RWPE2 (cell line): ENCODE results near the gene CASP12.
A peak's percentile ranks its signal among the peaks of the same experiment; 100 is the strongest.

ENCODE experiments used
- ATAC-seq: fragments of 200-7000 bp; cut with Tn5 transposase; 3 replicates; pipeline ENCODE4 v1.9.1; 2021; ENCODE audit warnings: low read depth
- DNase-seq: peaks from one replicate; pipeline ENCODE4 v3.0.0-alpha.2; 2020; ENCODE audit warnings: low spot score
- H3K27ac ChIP-seq: fragments of 450-650 bp; 2 replicates; pipeline ENCODE4 v1.5.1; 2017; ENCODE audit warnings: mild to moderate bottlenecking; ENCODE audit not compliant: poor library complexity, severe bottlenecking
- H3K27me3 ChIP-seq: fragments of 250-450 bp; sonication (Bioruptor Pico); 2 replicates; pipeline ENCODE4 v1.5.1; 2021; ENCODE audit warnings: mild to moderate bottlenecking, moderate library complexity; ENCODE audit not compliant: insufficient read depth, poor library complexity, severe bottlenecking
- H3K36me3 ChIP-seq: fragments of 250-450 bp; sonication (Bioruptor Pico); 2 replicates; pipeline ENCODE4 v1.5.1; 2020; ENCODE audit warnings: low read depth, mild to moderate bottlenecking, moderate library complexity
- H3K4me1 ChIP-seq: fragments of 250-450 bp; sonication (Bioruptor Pico); 2 replicates; pipeline ENCODE4 v1.5.1; 2021; ENCODE audit warnings: mild to moderate bottlenecking, moderate library complexity; ENCODE audit not compliant: insufficient read depth, poor library complexity, severe bottlenecking
- H3K4me3 ChIP-seq: fragments of 250-450 bp; sonication (Bioruptor Pico); 2 replicates; pipeline ENCODE4 v1.5.1; 2021; ENCODE audit warnings: mild to moderate bottlenecking, moderate library complexity; ENCODE audit not compliant: severe bottlenecking
- H3K9me3 ChIP-seq: fragments of 250-450 bp; sonication (Bioruptor Pico); 2 replicates; pipeline ENCODE4 v1.5.1; 2021; ENCODE audit warnings: mild to moderate bottlenecking, moderate library complexity; ENCODE audit not compliant: severe bottlenecking
- CTCF ChIP-seq: fragments of 450-650 bp; IDR thresholded peaks from one replicate; pipeline ENCODE4 v1.5.1; 2017; ENCODE audit warnings: mild to moderate bottlenecking, moderate library complexity; ENCODE audit not compliant: poor library complexity, severe bottlenecking

The CASP12 gene

GRCh38 chr11:104853276-104853675, 45.0 kb downstream of the CASP12 start:
- Histone ChIP-seq H3K27me3 (no peaks in the 10 kb centered on the region), H3K9me3 (no peaks in the 10 kb centered on the region), H3K4me1 (no peaks in the 10 kb centered on the region), H3K36me3 (no peaks in the 10 kb centered on the region), H3K4me3 (no peak overlapping the region), H3K27ac (no peak overlapping the region)
- ATAC-seq (no peak), DNase-seq (no peak)
- TF ChIP-seq CTCF = no peak

GRCh38 chr11:104852811-104853210, 45.4 kb downstream of the CASP12 start:
- no peaks in the 10 kb centered on the region for H3K36me3 ChIP-seq
- no peak for DNase-seq
- TF ChIP-seq CTCF = no peak
- ATAC-seq = 0 out of 3 replicates have a peak, but pooled peaks have one; percentile 23
- H3K27me3 ChIP-seq = no peaks in the 10 kb centered on the region
- no peak overlapping the region for H3K4me3 ChIP-seq
- no peak overlapping the region for H3K27ac ChIP-seq
- H3K4me1 ChIP-seq = no peaks in the 10 kb centered on the region
- no peaks in the 10 kb centered on the region for H3K9me3 ChIP-seq

- no peaks in the 10 kb centered on the region for H3K9me3 ChIP-seq
- H3K4me1 ChIP-seq = no peaks in the 10 kb centered on the region
- H3K27ac ChIP-seq = no peak overlapping the region
- TF ChIP-seq CTCF = no peak
- ATAC-seq = no peak
- no peak overlapping the region for H3K4me3 ChIP-seq
- DNase-seq = no peak
- no peaks in the 10 kb centered on the region for H3K27me3 ChIP-seq
- H3K36me3 ChIP-seq = no peaks in the 10 kb centered on the region
Observed at GRCh38 chr11:104846216-104846615, 52.0 kb downstream of the CASP12 start.

- no peak overlapping the region for H3K27ac ChIP-seq
- H3K4me3 ChIP-seq = no peak overlapping the region
- ATAC-seq (no peak), DNase-seq (no peak)
- no peaks in the 10 kb centered on the region for H3K36me3 ChIP-seq
- no peak for TF ChIP-seq CTCF
- no peaks in the 10 kb centered on the region for H3K4me1 ChIP-seq
- no peaks in the 10 kb centered on the region for H3K9me3 ChIP-seq
- H3K27me3 ChIP-seq = no peaks in the 10 kb centered on the region
Observed at GRCh38 chr11:104844451-104844850, 53.8 kb downstream of the CASP12 start.

GRCh38 chr11:104843150-104843836, 55.0 kb downstream of the CASP12 start:
- ATAC-seq = no peak
- Histone ChIP-seq H3K27ac (no peak overlapping the region), H3K27me3 (no peaks in the 10 kb centered on the region), H3K36me3 (no peaks in the 10 kb centered on the region), H3K4me1 (no peaks in the 10 kb centered on the region), H3K4me3 (no peak overlapping the region), H3K9me3 (no peaks in the 10 kb centered on the region)
- TF ChIP-seq CTCF = no peak
- DNase-seq = no peak
